Measurements from ENCODE around the gene OR4C12.
"Not testable (repeated sequence)": the region's sequence is repeated elsewhere in the genome, so short reads cannot be mapped to it uniquely, and the experiment has no call there.

Gene OR4C12

DNA sequence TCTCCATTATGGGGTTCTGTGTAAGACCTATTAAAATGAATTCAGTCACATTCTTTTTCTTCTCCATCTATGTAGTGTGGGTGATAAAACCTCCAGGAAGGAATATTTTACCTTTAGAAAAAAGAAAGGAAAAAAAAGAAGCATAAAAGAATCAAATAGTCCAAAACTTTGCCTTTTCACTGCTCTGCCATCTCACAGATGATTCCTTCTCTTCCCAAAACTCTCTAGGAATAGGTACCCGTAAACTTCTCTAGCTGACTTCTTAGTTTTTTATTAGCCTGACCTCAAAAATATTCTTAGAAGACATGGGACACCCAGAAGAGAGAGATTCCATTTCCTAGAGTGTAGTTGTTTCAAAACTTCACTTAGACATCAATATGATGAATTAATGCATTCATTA lies at the start of gene OR4C12:
Gene OR4C12 (minus strand): TSS at position 101 of the 400 bp plus-strand sequence. CDS start 34 bp downstream, at position 67.
- DNase-seq (ENCODE audit: low read depth): not testable (repeated sequence)

DNA sequence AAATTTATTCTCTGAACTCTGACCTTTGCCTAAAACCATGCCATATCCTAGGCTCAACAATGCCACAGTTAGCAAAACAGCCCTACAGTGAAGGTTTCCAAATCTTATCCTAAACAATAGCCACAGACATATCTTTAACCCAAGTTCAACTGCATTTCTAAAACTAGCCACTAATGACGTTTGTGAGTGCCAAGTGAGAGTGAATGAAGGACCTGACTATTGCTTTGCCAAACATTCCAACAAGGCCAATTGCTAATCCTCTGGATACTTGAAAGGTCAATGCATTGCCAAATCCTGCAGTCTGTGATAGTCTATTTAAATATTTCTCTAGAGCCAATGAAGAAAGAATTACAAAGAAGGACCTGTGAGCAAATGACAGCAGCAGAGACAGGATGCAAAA lies 47.9 kb upstream of the OR4C12 start:
- no peak for DNase-seq (ENCODE audit: low read depth)

DNA sequence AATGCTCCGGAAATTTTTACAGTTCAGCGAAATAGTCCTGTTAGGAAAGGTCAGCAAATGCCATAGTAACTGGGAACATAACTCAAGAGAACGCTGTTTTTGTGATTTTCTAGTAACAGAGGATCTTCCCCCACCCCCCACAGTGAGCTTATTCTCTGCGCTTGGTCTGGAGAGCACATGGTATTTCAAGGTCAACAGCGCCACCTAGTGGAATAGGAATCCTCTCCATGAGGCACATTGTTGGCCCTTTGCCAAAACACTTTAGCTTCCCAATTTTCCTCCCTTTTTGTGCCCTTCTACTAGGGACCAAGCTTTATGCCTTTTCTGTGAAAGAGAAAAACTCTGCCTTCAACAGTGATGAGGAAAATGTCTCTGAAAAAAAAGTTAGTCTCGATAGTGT lies 13.2 kb upstream of the OR4C12 start:
- peak; percentile 7 for DNase-seq (ENCODE audit: low read depth)

DNA sequence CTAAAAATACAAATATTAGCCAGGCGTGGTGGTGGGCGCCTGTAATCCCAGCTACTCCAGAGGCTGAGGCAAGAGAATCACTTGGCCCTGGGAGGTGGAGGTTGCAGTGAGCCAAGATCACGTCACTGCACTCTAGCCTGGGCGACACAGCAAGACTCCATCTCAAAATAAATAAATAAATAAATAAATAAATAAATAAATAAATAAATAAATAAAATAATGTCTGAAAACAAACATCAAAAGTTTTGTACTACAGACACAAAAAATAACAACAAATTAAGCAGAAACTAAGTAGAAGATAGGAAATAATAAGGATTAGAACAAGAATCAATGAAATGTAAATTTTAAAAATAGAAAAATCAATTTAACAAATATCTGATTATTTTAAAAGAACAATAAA lies 8.9 kb downstream of the OR4C12 start:
- not testable (repeated sequence) for DNase-seq (ENCODE audit: low read depth)

DNA sequence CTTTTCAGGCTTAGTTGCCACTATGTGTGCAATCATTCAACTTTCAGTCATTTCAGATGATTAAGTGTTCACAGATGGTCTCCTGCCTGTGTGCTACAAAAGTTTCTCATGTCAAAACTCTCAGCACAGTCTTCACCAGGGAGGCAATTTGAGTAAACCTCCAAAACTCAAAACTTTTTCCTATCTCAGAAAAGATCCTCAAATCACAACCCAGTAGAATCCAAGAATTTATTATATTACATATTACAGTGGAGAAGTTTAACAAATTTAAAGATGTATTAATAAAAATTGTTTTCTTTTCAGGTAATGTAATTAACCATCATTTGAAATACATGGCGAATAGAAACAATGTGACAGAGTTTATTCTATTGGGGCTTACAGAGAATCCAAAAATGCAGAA lies 30.2 kb downstream of the OR4C12 start, which contains the start of gene OR4C13:
Gene OR4C13 (plus strand): TSS at position 301 of the 400 bp plus-strand sequence. CDS start 32 bp downstream, at position 333.
- no peak for DNase-seq (ENCODE audit: low read depth)

DNA sequence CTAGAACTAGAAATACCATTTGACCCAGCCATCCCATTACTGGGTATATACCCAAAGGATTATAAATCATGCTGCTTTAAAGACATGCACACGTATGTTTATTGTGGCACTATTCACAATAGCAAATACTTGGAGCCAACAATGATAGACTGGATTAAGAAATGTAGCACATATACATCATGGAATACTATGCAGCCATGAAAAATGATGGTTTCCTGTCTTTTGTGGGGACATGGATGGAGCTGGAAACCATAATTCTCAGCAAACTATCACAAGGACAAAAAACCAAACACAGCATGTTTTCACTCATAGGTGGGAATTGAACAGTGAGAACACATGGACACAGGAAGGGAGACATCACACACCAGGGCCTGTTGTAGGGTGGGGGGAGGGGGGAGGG lies 33.6 kb downstream of the OR4C12 start:
- DNase-seq (ENCODE audit: low read depth): not testable (repeated sequence)
